H9 (cell line): ENCODE measurements around the gene CACNA1H. TPM values are rescaled to one million over a fixed set of nuclear protein-coding genes. Genes with fewer than 3 reads are reported as not detected.

Source experiments
- DNase-seq: peaks from one replicate; pipeline ENCODE4 v3.0.0-alpha.2; 2017
- H2AFZ ChIP-seq: one replicate; pipeline ENCODE4 v1.6.1; 2013; ENCODE audit warnings: mild to moderate bottlenecking, low read length, control low read depth, moderate library complexity
- H2AK5ac ChIP-seq: 2 replicates; pipeline ENCODE4 v1.6.1; 2013; ENCODE audit warnings: low read length, control low read depth, mixed read lengths; ENCODE audit not compliant: insufficient read length
- H2BK120ac ChIP-seq: one replicate; pipeline ENCODE4 v1.6.1; 2013; ENCODE audit warnings: low read depth, mild to moderate bottlenecking, low read length, control low read depth, inconsistent platforms; ENCODE audit not compliant: poor library complexity, severe bottlenecking
- H2BK12ac ChIP-seq: 2 replicates; pipeline ENCODE4 v1.6.1; 2013; ENCODE audit warnings: low read length, control low read depth, mixed read lengths, low read depth; ENCODE audit not compliant: insufficient read length
- H2BK15ac ChIP-seq: 2 replicates; pipeline ENCODE4 v1.6.1; 2013; ENCODE audit warnings: low read depth, low read length, control low read depth
- H2BK20ac ChIP-seq: one replicate; pipeline ENCODE4 v1.6.1; 2013; ENCODE audit warnings: low read depth, mild to moderate bottlenecking, low read length, control low read depth, inconsistent platforms; ENCODE audit not compliant: poor library complexity, severe bottlenecking
- H2BK5ac ChIP-seq: 2 replicates; pipeline ENCODE4 v1.6.1; 2013; ENCODE audit warnings: low read length, control low read depth, mixed read lengths; ENCODE audit not compliant: insufficient read length
- H3K14ac ChIP-seq: 2 replicates; pipeline ENCODE4 v1.6.1; 2013; ENCODE audit warnings: low read length, control low read depth; ENCODE audit not compliant: insufficient read depth
- H3K18ac ChIP-seq: 2 replicates; pipeline ENCODE4 v1.6.1; 2013; ENCODE audit warnings: low read depth, mild to moderate bottlenecking, mixed read lengths, low read length, control low read depth; ENCODE audit not compliant: insufficient read length
- H3K23ac ChIP-seq: 2 replicates; pipeline ENCODE4 v1.6.1; 2013; ENCODE audit warnings: low read length, control low read depth, mixed read lengths, low read depth; ENCODE audit not compliant: insufficient read length
- H3K23me2 ChIP-seq: 2 replicates; pipeline ENCODE4 v1.6.1; 2013; ENCODE audit warnings: low read depth, mild to moderate bottlenecking, mixed read lengths, low read length, control low read depth; ENCODE audit not compliant: insufficient read length, poor library complexity, severe bottlenecking
- H3K27ac ChIP-seq: 2 replicates; pipeline ENCODE4 v1.5.1; 2013; ENCODE audit warnings: low read length, control low read depth, mixed read lengths, low read depth; ENCODE audit not compliant: insufficient read length
- H3K27me3 ChIP-seq: 2 replicates; pipeline ENCODE4 v1.6.1; 2013; ENCODE audit warnings: low read length, control low read depth, inconsistent platforms; ENCODE audit not compliant: insufficient read depth
- H3K4ac ChIP-seq: 2 replicates; pipeline ENCODE4 v1.6.1; 2013; ENCODE audit warnings: low read depth, mild to moderate bottlenecking, control low read depth, inconsistent platforms, low read length, moderate library complexity
- H3K4me1 ChIP-seq: 2 replicates; pipeline ENCODE4 v1.6.1; 2013; ENCODE audit warnings: low read length, control low read depth, inconsistent platforms; ENCODE audit not compliant: insufficient read depth
- H3K4me2 ChIP-seq: 2 replicates; pipeline ENCODE4 v1.6.1; 2013; ENCODE audit warnings: low read length, control low read depth, mixed read lengths; ENCODE audit not compliant: insufficient read length, insufficient read depth
- H3K56ac ChIP-seq: 2 replicates; pipeline ENCODE4 v1.6.1; 2013; ENCODE audit warnings: low read depth, mild to moderate bottlenecking, mixed read lengths, low read length, control low read depth; ENCODE audit not compliant: insufficient read length
- H3K79me1 ChIP-seq: 2 replicates; pipeline ENCODE4 v1.6.1; 2013; ENCODE audit warnings: low read depth, mild to moderate bottlenecking, moderate library complexity, low read length, control low read depth, inconsistent platforms; ENCODE audit not compliant: insufficient read depth, poor library complexity, severe bottlenecking
- H3K79me2 ChIP-seq: 2 replicates; pipeline ENCODE4 v1.6.1; 2013; ENCODE audit warnings: low read length, control low read depth, inconsistent platforms; ENCODE audit not compliant: insufficient read depth
- H3K9ac ChIP-seq: 2 replicates; pipeline ENCODE4 v1.6.1; 2013; ENCODE audit warnings: low read length, control low read depth, mixed read lengths; ENCODE audit not compliant: insufficient read length; ENCODE audit errors: extremely low read depth
- H3K9me3 ChIP-seq: one replicate; pipeline ENCODE4 v1.6.1; 2013; ENCODE audit warnings: low read depth, low read length, inconsistent platforms; ENCODE audit not compliant: control insufficient read depth
- H3T11ph ChIP-seq: one replicate; pipeline ENCODE4 v1.6.1; 2013; ENCODE audit warnings: mild to moderate bottlenecking, low read length, control low read depth, inconsistent platforms
- H4K20me1 ChIP-seq: one replicate; pipeline ENCODE4 v1.6.1; 2013; ENCODE audit not compliant: control insufficient read depth, insufficient read length, insufficient read depth
- H4K5ac ChIP-seq: 2 replicates; pipeline ENCODE4 v1.6.1; 2013; ENCODE audit warnings: low read depth, mild to moderate bottlenecking, mixed read lengths, low read length, control low read depth; ENCODE audit not compliant: insufficient read length
- H4K8ac ChIP-seq: replicated peaks from 2 replicates; pipeline ENCODE4 v1.6.1; 2013; ENCODE audit warnings: low read length, control low read depth, mixed read lengths, low read depth; ENCODE audit not compliant: insufficient read length
- H4K91ac ChIP-seq: 2 replicates; pipeline ENCODE4 v1.6.1; 2013; ENCODE audit warnings: low read depth, mild to moderate bottlenecking, moderate library complexity, mixed read lengths, low read length, control low read depth; ENCODE audit not compliant: insufficient read length
- H3K27ac Mint-ChIP-seq, 3 experiments: 2 replicates in 2 of 3; 3 replicates in 1 of 3; pipeline ENCODE4 v1.8.0; 2020 to 2021; ENCODE audit warnings: mixed read lengths in 3 of 3, mild to moderate bottlenecking in 1 of 3, moderate library complexity in 1 of 3
- H3K27me3 Mint-ChIP-seq: 2 replicates; pipeline ENCODE4 v1.8.0; 2021; ENCODE audit warnings: low read depth, mild to moderate bottlenecking, moderate library complexity, mixed read lengths
- H3K36me3 Mint-ChIP-seq, 3 experiments: 2 replicates in 2 of 3; 3 replicates in 1 of 3; pipeline ENCODE4 v1.8.0; 2020 to 2021; ENCODE audit warnings: low read depth in 3 of 3, mixed read lengths in 3 of 3; ENCODE audit not compliant: insufficient read depth in 1 of 3
- H3K4me1 Mint-ChIP-seq, 2 experiments: 2 replicates each; pipeline ENCODE4 v1.8.0; 2020; ENCODE audit warnings: mixed read lengths in 2 of 2
- H3K4me3 Mint-ChIP-seq, 2 experiments: 2 replicates in 1 of 2; 3 replicates in 1 of 2; pipeline ENCODE4 v1.8.0; 2020 to 2021; ENCODE audit warnings: mild to moderate bottlenecking in 2 of 2, mixed read lengths in 2 of 2, moderate library complexity in 1 of 2
- H3K9me3 Mint-ChIP-seq, 2 experiments: 2 replicates in 1 of 2; 3 replicates in 1 of 2; pipeline ENCODE4 v1.8.0; 2020; ENCODE audit warnings: mild to moderate bottlenecking in 2 of 2, mixed read lengths in 2 of 2, moderate library complexity in 1 of 2
- WGBS: extraction: QIAGEN DNeasy Blood & Tissue Kit; methylation state at CpG from one replicate; pipeline ENCODE4 v1.1.7; 2013; ENCODE audit warnings: missing lambda C conversion rate, low lambda C conversion rate, mixed read lengths; ENCODE audit not compliant: insufficient read length; ENCODE audit errors: extremely low coverage; 5-methylcytosine and 5-hydroxymethylcytosine counted together
- total RNA-seq: library from RNA; stranded (reverse); gene quantifications from 2 replicates; pipeline ENCODE4 v1.2.1, GENCODE V29; 2021
- TF ChIP-seq, protein P1 (sequence below): fragments of 200-600 bp; sonication (generic); conservative IDR thresholded peaks from 3 replicates; pipeline ENCODE4 v1.8.0; 2021; ENCODE audit warnings: antibody characterized with exemption, mild to moderate bottlenecking

Gene CACNA1H
- total RNA-seq, 1 experiment from 2014 or later: 43.3 TPM

DNA sequence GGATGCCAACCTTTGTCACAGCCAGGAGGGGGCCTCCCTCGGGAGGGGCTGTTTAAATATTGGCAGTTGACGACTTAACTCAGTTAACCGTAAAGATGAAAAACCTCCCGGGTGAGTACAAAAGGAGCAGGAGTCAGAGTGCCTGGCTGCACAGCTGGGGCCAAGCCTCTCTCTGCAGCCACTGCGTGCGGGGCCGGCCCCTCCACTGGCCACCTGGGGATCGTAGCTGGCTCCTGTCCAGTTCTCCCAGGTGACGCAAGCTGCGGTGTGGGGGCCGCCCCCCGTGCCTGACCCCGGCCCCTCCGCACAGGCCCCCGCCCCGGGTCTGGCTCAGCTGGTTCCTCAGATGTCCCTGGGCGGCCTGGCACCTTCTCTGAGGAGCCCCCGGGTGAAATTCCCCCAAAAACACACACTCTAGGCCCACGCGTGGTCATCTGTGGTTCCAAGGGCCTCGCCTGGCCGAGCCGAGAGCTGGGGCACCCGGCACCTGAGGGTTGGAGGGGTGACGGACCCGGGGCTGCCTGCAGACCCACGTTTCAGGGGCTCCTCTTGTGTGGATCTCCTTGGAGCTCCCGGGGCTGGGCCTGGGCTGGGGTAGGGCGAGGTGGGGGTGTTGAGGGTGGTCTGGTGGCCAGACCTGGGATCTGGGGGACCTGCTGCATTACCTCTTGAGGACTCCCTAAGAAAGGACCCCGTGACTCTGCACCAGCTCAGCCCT, 7.4 kb upstream of the CACNA1H start:
- no peak overlapping the region for H3T11ph ChIP-seq
- H2AFZ ChIP-seq: no peak overlapping the region
- no peak overlapping the region for H3K14ac ChIP-seq
- H2BK15ac ChIP-seq: no peak overlapping the region
- peaks cover 4 to 12% (median 5%) of the 10 kb centered on the region in 3 experiments; a peak in 5 of 7 replicates for H3K36me3 Mint-ChIP-seq
- no peak overlapping the region for H3K27ac Mint-ChIP-seq
- H3K18ac ChIP-seq: no peak overlapping the region
- H2BK12ac ChIP-seq: no peak overlapping the region
- H3K9ac ChIP-seq: no peak overlapping the region
- DNase-seq: no peak
- no peak overlapping the region for H3K4ac ChIP-seq
- H3K56ac ChIP-seq: no peak overlapping the region
- no peaks in the 10 kb centered on the region for H3K27me3 ChIP-seq
- WGBS: no CpG with 5 or more reads among the region's 30 CpGs
- peaks cover 2 to 16% of the 10 kb centered on the region in 2 experiments; a peak in 3 of 4 replicates for H3K4me1 Mint-ChIP-seq
- H2BK5ac ChIP-seq: no peak overlapping the region
- no peaks in the 10 kb centered on the region for H3K4me1 ChIP-seq
- no peak overlapping the region for H4K8ac ChIP-seq
- H3K9me3 Mint-ChIP-seq: peaks cover 9 to 16% of the 10 kb centered on the region in 2 experiments
- TF ChIP-seq, protein P1, sequence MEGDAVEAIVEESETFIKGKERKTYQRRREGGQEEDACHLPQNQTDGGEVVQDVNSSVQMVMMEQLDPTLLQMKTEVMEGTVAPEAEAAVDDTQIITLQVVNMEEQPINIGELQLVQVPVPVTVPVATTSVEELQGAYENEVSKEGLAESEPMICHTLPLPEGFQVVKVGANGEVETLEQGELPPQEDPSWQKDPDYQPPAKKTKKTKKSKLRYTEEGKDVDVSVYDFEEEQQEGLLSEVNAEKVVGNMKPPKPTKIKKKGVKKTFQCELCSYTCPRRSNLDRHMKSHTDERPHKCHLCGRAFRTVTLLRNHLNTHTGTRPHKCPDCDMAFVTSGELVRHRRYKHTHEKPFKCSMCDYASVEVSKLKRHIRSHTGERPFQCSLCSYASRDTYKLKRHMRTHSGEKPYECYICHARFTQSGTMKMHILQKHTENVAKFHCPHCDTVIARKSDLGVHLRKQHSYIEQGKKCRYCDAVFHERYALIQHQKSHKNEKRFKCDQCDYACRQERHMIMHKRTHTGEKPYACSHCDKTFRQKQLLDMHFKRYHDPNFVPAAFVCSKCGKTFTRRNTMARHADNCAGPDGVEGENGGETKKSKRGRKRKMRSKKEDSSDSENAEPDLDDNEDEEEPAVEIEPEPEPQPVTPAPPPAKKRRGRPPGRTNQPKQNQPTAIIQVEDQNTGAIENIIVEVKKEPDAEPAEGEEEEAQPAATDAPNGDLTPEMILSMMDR: no peak
- H3K4me3 Mint-ChIP-seq: no peak overlapping the region
- H3K79me1 ChIP-seq: no peaks in the 10 kb centered on the region
- no peaks in the 10 kb centered on the region for H3K79me2 ChIP-seq
- no peak overlapping the region for H4K5ac ChIP-seq
- no peak overlapping the region for H2AK5ac ChIP-seq
- no peak overlapping the region for H3K4me2 ChIP-seq
- H4K20me1 ChIP-seq: no peaks in the 10 kb centered on the region
- no peak overlapping the region for H3K27ac ChIP-seq
- H3K9me3 ChIP-seq: no peaks in the 10 kb centered on the region
- no peak overlapping the region for H2BK20ac ChIP-seq
- H3K23me2 ChIP-seq: no peaks in the 10 kb centered on the region
- no peak overlapping the region for H3K23ac ChIP-seq
- peaks cover 26% of the 10 kb centered on the region for H3K27me3 Mint-ChIP-seq
- H4K91ac ChIP-seq: no peak overlapping the region
- H2BK120ac ChIP-seq: no peak overlapping the region
